Subcutaneous abdominal adipose tissue (tissue), 5 donors: Measurements from ENCODE around the gene DRICH1.
"Not testable (repeated sequence)": the region's sequence is repeated elsewhere in the genome, so short reads cannot be mapped to it uniquely, and the experiment has no call there.

ENCODE experiments used
- H3K27ac ChIP-seq: one replicate; pipeline ENCODE4 v1.7.0; 2013; ENCODE audit warnings: low read depth, mild to moderate bottlenecking, inconsistent platforms, low read length, moderate library complexity
- H3K27me3 ChIP-seq, 5 donors: one replicate each; pipeline ENCODE4 v1.7.0; 2013; ENCODE audit warnings: low read length in 5 of 5, inconsistent platforms in 1 of 5; ENCODE audit not compliant: control insufficient read depth in 5 of 5, insufficient read depth in 4 of 5
- H3K36me3 ChIP-seq, 5 donors: one replicate each; pipeline ENCODE4 v1.7.0; 2013; ENCODE audit warnings: low read length in 5 of 5; ENCODE audit not compliant: control insufficient read depth in 5 of 5, insufficient read depth in 5 of 5
- H3K4me1 ChIP-seq, 5 donors: one replicate each; pipeline ENCODE4 v1.7.0; 2013; ENCODE audit warnings: low read length in 5 of 5, mild to moderate bottlenecking in 3 of 5, moderate library complexity in 1 of 5; ENCODE audit not compliant: control insufficient read depth in 5 of 5, insufficient read depth in 5 of 5
- H3K4me3 ChIP-seq, 5 donors: one replicate each; pipeline ENCODE4 v1.7.0; 2013; ENCODE audit warnings: low read length in 5 of 5, low read depth in 1 of 5
- H3K9ac ChIP-seq, 5 donors: one replicate each; pipeline ENCODE4 v1.7.0; 2013; ENCODE audit warnings: low read length in 5 of 5, mild to moderate bottlenecking in 4 of 5, moderate library complexity in 3 of 5
- H3K9me3 ChIP-seq, 5 donors: one replicate each; pipeline ENCODE4 v1.7.0; 2013; ENCODE audit warnings: low read length in 5 of 5; ENCODE audit not compliant: control insufficient read depth in 5 of 5
- donor health status: healthy.
- donor health status: healthy.
- donor health status: healthy.
- donor health status: healthy.
- donor health status: healthy.

The DRICH1 gene

GRCh38 chr22:23622634-23623033 is 9.5 kb downstream of the DRICH1 start:
- H3K36me3 ChIP-seq, result peaks cover 0 to 6% (median 0%) of the 10 kb centered on the region in 5 donors
- H3K4me3 ChIP-seq, result no peak overlapping the region
- no peak overlapping the region for H3K9ac ChIP-seq
- H3K4me1 ChIP-seq, result no peaks in the 10 kb centered on the region
- H3K9me3 ChIP-seq, result no peaks in the 10 kb centered on the region
- no peaks in the 10 kb centered on the region for H3K27me3 ChIP-seq
- H3K27ac ChIP-seq, result no peak overlapping the region

GRCh38 chr22:23621916-23622315 is 10.2 kb downstream of the DRICH1 start:
- not testable (repeated sequence) for H3K4me1 ChIP-seq, H3K9me3 ChIP-seq, H3K36me3 ChIP-seq, H3K4me3 ChIP-seq, H3K27ac ChIP-seq, H3K27me3 ChIP-seq, H3K9ac ChIP-seq

GRCh38 chr22:23621082-23621780 is 10.9 kb downstream of the DRICH1 start:
- no peaks in the 10 kb centered on the region for H3K4me1 ChIP-seq
- H3K27me3 ChIP-seq, result no peaks in the 10 kb centered on the region
- no peak overlapping the region for H3K4me3 ChIP-seq
- no peaks in the 10 kb centered on the region for H3K9me3 ChIP-seq
- H3K27ac ChIP-seq, result no peak overlapping the region
- no peak overlapping the region for H3K9ac ChIP-seq
- peaks cover 0 to 6% (median 0%) of the 10 kb centered on the region in 5 donors for H3K36me3 ChIP-seq

- no peaks in the 10 kb centered on the region for H3K9me3 ChIP-seq
- H3K4me3 ChIP-seq, result no peak overlapping the region
- H3K27me3 ChIP-seq, result no peaks in the 10 kb centered on the region
- no peak overlapping the region for H3K27ac ChIP-seq
- H3K36me3 ChIP-seq, result no peaks in the 10 kb centered on the region
- H3K9ac ChIP-seq, result no peak overlapping the region
- no peaks in the 10 kb centered on the region for H3K4me1 ChIP-seq
Observed at GRCh38 chr22:23613193-23613972, 18.7 kb downstream of the DRICH1 start.

- H3K36me3 ChIP-seq, result no peaks in the 10 kb centered on the region
- no peaks in the 10 kb centered on the region for H3K9me3 ChIP-seq
- no peak overlapping the region for H3K9ac ChIP-seq
Observed at GRCh38 chr22:23609983-23610781, 21.9 kb downstream of the DRICH1 start.

GRCh38 chr22:23608583-23608982 is 23.5 kb downstream of the DRICH1 start:
- Histone ChIP-seq H3K27ac (no peak overlapping the region), H3K27me3 (peaks cover 0 to 12% (median 0%) of the 10 kb centered on the region in 5 donors), H3K4me1 (no peaks in the 10 kb centered on the region), H3K9ac (no peak overlapping the region), H3K36me3 (no peaks in the 10 kb centered on the region), H3K4me3 (no peak overlapping the region), H3K9me3 (no peaks in the 10 kb centered on the region)

More at GRCh38 chr22:23609983-23610781, 21.9 kb downstream of the DRICH1 start:
- no peaks in the 10 kb centered on the region for H3K4me1 ChIP-seq
- no peak overlapping the region for H3K27ac ChIP-seq
- no peak overlapping the region for H3K4me3 ChIP-seq
- H3K27me3 ChIP-seq, result peaks cover 0 to 9% (median 0%) of the 10 kb centered on the region in 5 donors

GRCh38 chr22:23606204-23607131 is 25.7 kb downstream of the DRICH1 start:
- Histone ChIP-seq H3K4me3 (no peak overlapping the region), H3K27ac (no peak overlapping the region), H3K27me3 (peaks cover 0 to 12% (median 0%) of the 10 kb centered on the region in 5 donors)

GRCh38 chr22:23604939-23605712 is 27.0 kb downstream of the DRICH1 start:
- Histone ChIP-seq H3K4me3 (no peak overlapping the region), H3K4me1 (no peaks in the 10 kb centered on the region), H3K36me3 (no peaks in the 10 kb centered on the region), H3K9ac (no peak overlapping the region), H3K9me3 (no peaks in the 10 kb centered on the region), H3K27ac (no peak overlapping the region), H3K27me3 (peaks cover 0 to 12% (median 0%) of the 10 kb centered on the region in 5 donors)

More at GRCh38 chr22:23606204-23607131, 25.7 kb downstream of the DRICH1 start:
- Histone ChIP-seq H3K9me3 (no peaks in the 10 kb centered on the region), H3K9ac (no peak overlapping the region), H3K36me3 (no peaks in the 10 kb centered on the region), H3K4me1 (no peaks in the 10 kb centered on the region)

GRCh38 chr22:23603266-23603665 is 28.9 kb downstream of the DRICH1 start:
- Histone ChIP-seq H3K9me3 (no peaks in the 10 kb centered on the region), H3K27me3 (peaks cover 0 to 12% (median 0%) of the 10 kb centered on the region in 5 donors), H3K4me1 (no peaks in the 10 kb centered on the region), H3K27ac (no peak overlapping the region), H3K36me3 (no peaks in the 10 kb centered on the region), H3K4me3 (no peak overlapping the region), H3K9ac (no peak overlapping the region)
